ENCODE results near the gene SUCLA2.
"Not testable (repeated sequence)": the region's sequence is repeated elsewhere in the genome, so short reads cannot be mapped to it uniquely, and the experiment has no call there.

The SUCLA2 gene

GRCh38 chr13:47990920-47991466 lies 10.1 kb downstream of the SUCLA2 start:
- no peak for DNase-seq

GRCh38 chr13:47990427-47990826 lies 10.6 kb downstream of the SUCLA2 start:
- no peak for DNase-seq

- no peak for DNase-seq
These were observed 18.0 kb downstream of the SUCLA2 start for GRCh38 chr13:47983070-47983469.

GRCh38 chr13:47976325-47976724 lies 24.7 kb downstream of the SUCLA2 start:
- DNase-seq, result no peak

GRCh38 chr13:47964863-47965262 lies 36.2 kb downstream of the SUCLA2 start:
- no peak for DNase-seq

- no peak for DNase-seq
These were observed 38.8 kb downstream of the SUCLA2 start for GRCh38 chr13:47962237-47962636.

GRCh38 chr13:47959468-47960247 lies 41.4 kb downstream of the SUCLA2 start:
- DNase-seq, result no peak

- DNase-seq, result no peak
These were observed 44.0 kb downstream of the SUCLA2 start for GRCh38 chr13:47957073-47957472.

GRCh38 chr13:47955836-47956235 lies 45.2 kb downstream of the SUCLA2 start:
- DNase-seq, result no peak

GRCh38 chr13:47949799-47950198 lies 51.3 kb downstream of the SUCLA2 start:
- DNase-seq, result no peak

- DNase-seq, result no peak
These were observed 55.3 kb downstream of the SUCLA2 start for GRCh38 chr13:47945738-47946137.

GRCh38 chr13:47945146-47945545 lies 55.9 kb downstream of the SUCLA2 start:
- DNase-seq, result not testable (repeated sequence)

- DNase-seq, result no peak
These were observed 66.7 kb downstream of the SUCLA2 start for GRCh38 chr13:47934371-47934770.

GRCh38 chr13:47932950-47933923 lies 67.8 kb downstream of the SUCLA2 start:
- DNase-seq, result no peak

- no peak for DNase-seq
These were observed 70.4 kb downstream of the SUCLA2 start for GRCh38 chr13:47930649-47931165.

- no peak for DNase-seq
These were observed 71.9 kb downstream of the SUCLA2 start for GRCh38 chr13:47929156-47929555.

- DNase-seq, result no peak
These were observed 84.0 kb downstream of the SUCLA2 start for GRCh38 chr13:47917022-47917574.

GRCh38 chr13:47908197-47908902 lies 92.7 kb downstream of the SUCLA2 start:
- DNase-seq, result no peak

GRCh38 chr13:47904891-47905290 lies 96.2 kb downstream of the SUCLA2 start:
- DNase-seq, result no peak

- no peak for DNase-seq
These were observed 96.8 kb downstream of the SUCLA2 start for GRCh38 chr13:47904241-47904640.

- DNase-seq, result no peak
These were observed 97.2 kb downstream of the SUCLA2 start for GRCh38 chr13:47903836-47904235.

GRCh38 chr13:47901441-47901840 lies 99.6 kb downstream of the SUCLA2 start:
- DNase-seq, result no peak
